ENCODE results near the gene LRRC36. TPM values are rescaled to one million over a fixed set of nuclear protein-coding genes. Genes with fewer than 3 reads are reported as not detected.

LRRC36 gene, protein sequence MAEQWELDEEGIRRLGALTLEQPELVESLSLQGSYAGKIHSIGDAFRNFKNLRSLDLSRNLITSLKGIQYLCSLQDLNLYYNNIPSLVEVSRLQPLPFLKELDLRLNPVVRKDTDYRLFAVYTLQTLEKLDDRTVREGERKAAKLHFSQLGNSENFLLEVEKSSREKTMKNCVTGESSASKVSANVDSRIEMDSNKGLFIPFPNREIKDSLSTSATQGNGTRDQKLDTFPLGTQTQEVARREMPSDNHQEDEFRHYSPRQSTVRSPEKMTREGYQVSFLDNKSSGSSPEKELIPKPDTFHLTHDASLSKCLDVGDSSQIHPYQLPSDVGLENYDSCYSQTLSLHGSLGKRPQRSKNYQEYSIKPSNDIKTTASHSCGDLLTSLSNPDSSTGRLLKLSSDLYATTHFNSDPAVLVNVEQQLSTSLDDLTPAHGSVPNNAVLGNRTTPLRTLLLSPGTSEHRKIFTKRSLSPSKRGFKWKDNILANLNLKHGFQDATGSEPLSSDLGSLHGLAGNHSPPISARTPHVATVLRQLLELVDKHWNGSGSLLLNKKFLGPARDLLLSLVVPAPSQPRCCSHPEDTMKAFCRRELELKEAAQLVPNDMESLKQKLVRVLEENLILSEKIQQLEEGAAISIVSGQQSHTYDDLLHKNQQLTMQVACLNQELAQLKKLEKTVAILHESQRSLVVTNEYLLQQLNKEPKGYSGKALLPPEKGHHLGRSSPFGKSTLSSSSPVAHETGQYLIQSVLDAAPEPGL
- total RNA-seq = 1 to 10 TPM in 1 of 4 donors, under 1 TPM in 1, not detected in 2; 0.46 to 2.8 TPM

DNA sequence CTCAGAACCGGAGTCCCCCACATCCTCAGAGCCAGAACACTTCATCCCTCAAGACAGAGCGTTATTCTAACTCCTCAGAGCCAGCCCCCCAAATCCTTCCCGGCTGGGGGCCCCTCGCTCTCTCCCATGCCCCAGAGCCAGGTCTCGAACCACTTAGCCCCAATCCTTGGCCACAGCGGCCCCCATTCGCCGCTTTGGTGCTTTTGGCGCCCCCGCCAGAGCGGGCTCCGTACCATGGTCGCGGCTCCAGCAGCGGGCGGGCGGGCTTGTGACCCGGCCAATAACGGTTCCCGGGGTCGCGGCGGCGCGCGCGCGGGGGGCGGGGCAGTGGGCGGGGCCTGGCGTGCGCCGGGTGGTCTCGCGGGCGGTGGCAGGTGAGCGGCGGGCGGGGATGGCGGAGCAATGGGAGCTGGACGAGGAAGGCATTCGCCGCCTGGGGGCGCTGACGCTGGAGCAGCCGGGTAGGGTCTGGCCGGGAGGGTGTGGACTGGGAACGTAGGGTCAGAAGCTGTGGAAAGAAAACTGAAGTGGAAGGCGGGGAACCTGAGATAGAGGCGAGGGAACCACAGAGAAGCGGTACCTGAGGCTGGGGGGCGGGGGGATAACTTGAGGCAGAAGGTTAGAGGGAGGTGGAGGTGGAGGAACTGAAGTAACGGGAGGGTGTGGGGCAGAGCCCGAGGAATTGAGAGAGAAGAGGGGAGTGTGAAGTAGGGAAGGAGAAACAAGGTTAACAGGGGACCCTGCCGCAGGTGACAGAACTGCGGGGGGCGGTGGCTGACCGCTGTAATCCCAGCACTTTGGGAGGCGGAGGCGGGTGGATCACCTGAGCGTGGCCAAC is at the start of gene LRRC36, which contains the start of gene KCTD19:
LRRC36 (plus strand) TSS at position 344 of the 838 bp plus-strand sequence; CDS start at position 392, 48 bp downstream.
KCTD19 (minus strand) TSS at position 270 of the 838 bp plus-strand sequence; CDS start at position 236, 34 bp downstream.
- Histone ChIP-seq H3K27me3 (no peaks in the 10 kb centered on the region), H3K27ac (peak within 1 kb of the TSS; percentile 49 to 56), H3K4me3 (peak within 1 kb of the TSS; percentile 24 to 50), H3K9me3 (no peaks in the 10 kb centered on the region), H3K4me1 (no peaks in the 10 kb centered on the region), H3K36me3 (no peaks in the 10 kb centered on the region)
- TF ChIP-seq, protein P1, sequence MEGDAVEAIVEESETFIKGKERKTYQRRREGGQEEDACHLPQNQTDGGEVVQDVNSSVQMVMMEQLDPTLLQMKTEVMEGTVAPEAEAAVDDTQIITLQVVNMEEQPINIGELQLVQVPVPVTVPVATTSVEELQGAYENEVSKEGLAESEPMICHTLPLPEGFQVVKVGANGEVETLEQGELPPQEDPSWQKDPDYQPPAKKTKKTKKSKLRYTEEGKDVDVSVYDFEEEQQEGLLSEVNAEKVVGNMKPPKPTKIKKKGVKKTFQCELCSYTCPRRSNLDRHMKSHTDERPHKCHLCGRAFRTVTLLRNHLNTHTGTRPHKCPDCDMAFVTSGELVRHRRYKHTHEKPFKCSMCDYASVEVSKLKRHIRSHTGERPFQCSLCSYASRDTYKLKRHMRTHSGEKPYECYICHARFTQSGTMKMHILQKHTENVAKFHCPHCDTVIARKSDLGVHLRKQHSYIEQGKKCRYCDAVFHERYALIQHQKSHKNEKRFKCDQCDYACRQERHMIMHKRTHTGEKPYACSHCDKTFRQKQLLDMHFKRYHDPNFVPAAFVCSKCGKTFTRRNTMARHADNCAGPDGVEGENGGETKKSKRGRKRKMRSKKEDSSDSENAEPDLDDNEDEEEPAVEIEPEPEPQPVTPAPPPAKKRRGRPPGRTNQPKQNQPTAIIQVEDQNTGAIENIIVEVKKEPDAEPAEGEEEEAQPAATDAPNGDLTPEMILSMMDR (IDR thresholded peaks at IDR 0.05) = peak; percentile 18 to 53 (median 43)
- no peak for TF ChIP-seq POLR2A (IDR thresholded peaks at IDR 0.05)
- intact Hi-C loops (cut with DNase I; ENCODE audit: low total_unique reads) = no loop called here
- peak; percentile 55 for DNase-seq

DNA sequence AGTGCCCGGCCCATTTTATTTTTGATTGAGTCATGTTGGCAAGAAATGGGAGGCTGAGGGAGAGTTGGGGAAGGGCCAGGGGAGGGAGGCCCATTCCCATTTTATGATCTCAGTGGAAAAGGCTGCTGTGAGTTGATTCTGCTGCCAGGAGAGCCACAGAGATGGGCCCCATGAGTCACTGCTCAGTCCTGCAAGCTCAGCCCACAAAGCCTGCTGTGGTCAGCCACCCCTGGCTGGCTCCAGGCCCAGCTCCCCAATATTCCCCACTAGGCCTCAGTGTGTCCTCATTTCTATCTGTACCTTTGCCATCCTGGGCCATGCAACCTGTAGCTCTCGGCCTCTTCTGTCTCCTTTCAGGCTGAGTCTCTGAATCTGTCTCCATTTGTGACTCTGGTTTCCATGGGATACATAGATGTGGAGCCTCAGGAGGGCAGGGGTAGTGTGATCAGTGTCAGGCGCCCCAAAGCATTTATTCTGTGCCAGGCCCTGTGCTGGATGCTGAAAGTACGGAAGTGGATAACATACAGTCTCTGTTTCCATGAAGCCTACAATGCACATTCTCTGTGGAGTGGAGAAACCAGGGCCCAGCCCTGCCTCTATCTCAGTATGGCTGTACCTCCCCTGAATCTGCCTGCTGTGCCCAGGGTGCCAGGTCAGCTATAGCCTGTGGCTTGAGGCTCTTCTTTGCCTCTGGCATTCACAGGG is 49.2 kb upstream of the LRRC36 start:
- intact Hi-C loops (cut with DNase I; ENCODE audit: low total_unique reads) = no loop called here
- Histone ChIP-seq H3K36me3 (no peaks in the 10 kb centered on the region), H3K27me3 (no peaks in the 10 kb centered on the region), H3K4me1 (peaks cover 0 to 5% of the 10 kb centered on the region in 2 donors), H3K4me3 (no peak overlapping the region), H3K27ac (peak overlapping the region; percentile 53 to 75), H3K9me3 (no peaks in the 10 kb centered on the region)
- peak; percentile 67 to 69 for DNase-seq
- TF ChIP-seq, protein P1 (IDR thresholded peaks at IDR 0.05) = no peak
- TF ChIP-seq POLR2A (IDR thresholded peaks at IDR 0.05) = no peak

DNA sequence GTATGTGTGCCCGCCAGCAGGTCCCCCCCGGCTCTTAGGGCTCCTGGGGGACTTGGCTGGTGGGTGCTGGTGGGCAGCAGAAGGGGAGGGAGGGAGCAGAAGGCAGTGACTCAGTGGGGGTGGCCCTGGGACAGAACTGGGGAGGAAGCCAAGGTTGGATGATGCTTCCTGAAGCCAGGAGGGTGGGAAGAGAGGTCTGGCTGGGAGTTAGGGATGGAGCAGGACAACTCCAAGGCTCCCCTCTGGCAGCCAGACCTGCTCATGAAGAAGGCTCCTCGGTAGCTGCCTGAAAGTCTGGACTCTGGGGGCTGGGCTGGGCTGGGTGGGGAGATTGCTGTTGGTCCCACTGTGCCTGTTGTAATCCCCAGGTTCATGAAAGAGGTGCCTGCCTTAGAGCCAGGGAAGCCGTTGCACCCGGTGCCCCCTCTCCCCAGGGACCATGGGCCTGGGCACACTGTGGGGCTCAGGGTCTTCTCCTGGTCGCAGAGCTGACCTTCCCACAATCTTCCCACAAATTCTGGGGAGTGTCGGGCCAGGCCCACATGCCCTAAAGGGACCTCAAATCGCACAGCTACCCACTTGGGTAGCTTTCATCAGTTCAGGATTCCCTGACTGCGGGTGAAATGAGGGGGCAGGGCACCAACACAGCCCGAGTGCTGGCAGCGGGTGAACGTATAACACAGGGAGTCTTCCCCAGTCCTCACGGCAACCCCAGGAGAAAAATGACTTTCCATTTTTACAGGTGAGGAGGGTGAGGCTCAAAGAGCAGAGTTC is 48.4 kb upstream of the LRRC36 start:
- H3K9me3 ChIP-seq = no peaks in the 10 kb centered on the region
- H3K27me3 ChIP-seq = no peaks in the 10 kb centered on the region
- H3K36me3 ChIP-seq = no peaks in the 10 kb centered on the region
- no peak for TF ChIP-seq POLR2A (IDR thresholded peaks at IDR 0.05)
- TF ChIP-seq, protein P1 (IDR thresholded peaks at IDR 0.05) = peak in 1 of 4 experiments; percentile 15
- intact Hi-C loops (cut with DNase I; ENCODE audit: low total_unique reads) = no loop called here
- DNase-seq = no peak
- H3K4me1 ChIP-seq = peaks cover 0 to 5% of the 10 kb centered on the region in 2 donors
- peak overlapping the region; percentile 22 to 53 for H3K4me3 ChIP-seq
- peak overlapping the region; percentile 53 to 75 for H3K27ac ChIP-seq

DNA sequence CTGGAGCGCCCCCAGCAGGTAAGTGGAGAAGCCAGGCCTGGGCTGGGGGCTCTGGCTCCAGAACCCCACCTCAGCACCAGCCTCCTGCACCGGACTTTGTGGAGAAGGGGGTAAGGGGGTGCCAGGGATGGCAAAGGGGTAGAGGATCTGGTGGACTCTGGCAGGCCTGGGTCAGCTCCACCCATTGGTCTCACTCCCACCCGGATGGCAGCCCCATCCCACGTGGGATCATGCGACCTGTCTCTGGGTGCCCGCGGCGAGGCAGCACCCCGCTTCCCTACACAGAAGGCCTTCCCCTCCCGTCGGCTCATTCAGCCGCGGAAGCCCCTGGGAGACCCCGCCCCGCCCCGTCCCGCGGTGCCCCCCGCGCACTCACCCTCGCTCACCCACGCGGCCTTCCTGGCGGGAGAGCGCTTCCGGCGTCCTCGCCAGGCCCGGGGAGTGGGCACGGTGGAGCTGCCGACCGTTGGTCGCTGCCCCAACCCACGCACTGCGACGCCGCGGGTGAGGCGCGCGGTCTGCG is 47.8 kb upstream of the LRRC36 start:
- Histone ChIP-seq H3K4me3 (peak overlapping the region; percentile 22 to 53), H3K9me3 (no peaks in the 10 kb centered on the region), H3K36me3 (no peaks in the 10 kb centered on the region), H3K4me1 (peaks cover 0 to 5% of the 10 kb centered on the region in 2 donors), H3K27me3 (no peaks in the 10 kb centered on the region), H3K27ac (peak overlapping the region; percentile 53 to 75)
- intact Hi-C loops (cut with DNase I; ENCODE audit: low total_unique reads) = no loop called here
- peak in 1 of 2 donors; percentile 41 for DNase-seq
- TF ChIP-seq, protein P1 (IDR thresholded peaks at IDR 0.05) = no peak
- no peak for TF ChIP-seq POLR2A (IDR thresholded peaks at IDR 0.05)
